HG02870 (cell line): ENCODE data around the gene BCAS3.
"Not testable (repeated sequence)": the region's sequence is repeated elsewhere in the genome, so short reads cannot be mapped to it uniquely, and the experiment has no call there.

Experiments
- ATAC-seq: cut with Tn5 transposase; IDR thresholded peaks from one replicate; pipeline ENCODE4 v1.9.1; 2021; ENCODE audit warnings: mild to moderate bottlenecking, moderate library complexity; ENCODE audit not compliant: unreplicated experiment

The BCAS3 gene

DNA sequence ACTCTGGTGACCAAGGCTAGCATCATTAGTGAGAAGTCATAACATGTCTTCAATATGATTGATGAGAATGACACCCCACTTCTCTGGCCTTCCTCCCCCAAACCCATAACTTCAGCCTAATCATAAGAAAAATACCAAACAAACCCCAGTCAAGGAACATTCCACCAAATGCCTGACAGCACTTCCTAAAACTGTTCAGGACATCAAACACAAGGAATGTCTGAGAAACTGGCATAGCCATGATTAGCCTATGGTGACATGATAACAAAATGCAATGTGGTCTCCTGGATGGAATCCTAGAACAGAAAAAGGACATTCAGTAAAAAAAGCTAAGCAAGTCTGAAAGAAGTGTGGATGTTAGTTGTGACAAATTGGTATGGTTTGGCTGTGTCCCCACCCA is 749.9 kb downstream of the BCAS3 start:
- no peak for ATAC-seq

DNA sequence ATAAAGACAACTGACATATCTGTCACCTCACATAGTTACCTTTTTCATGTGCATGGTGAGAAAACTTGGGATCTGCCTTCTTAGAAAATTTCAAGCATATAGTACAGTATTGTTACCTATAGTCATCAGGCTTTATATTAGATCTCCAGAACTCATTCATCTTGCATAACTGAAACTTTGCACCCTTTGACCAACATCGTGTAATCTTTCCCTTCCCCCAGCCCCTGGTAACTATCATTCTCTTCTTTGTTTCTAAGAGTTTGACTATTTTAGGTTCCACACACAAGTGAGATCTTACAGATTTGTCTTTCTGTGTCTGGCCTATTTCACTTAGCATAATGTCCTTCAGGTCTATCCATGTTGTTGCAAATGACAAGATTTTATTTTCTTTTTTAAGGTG is 751.6 kb downstream of the BCAS3 start:
- no peak for ATAC-seq

DNA sequence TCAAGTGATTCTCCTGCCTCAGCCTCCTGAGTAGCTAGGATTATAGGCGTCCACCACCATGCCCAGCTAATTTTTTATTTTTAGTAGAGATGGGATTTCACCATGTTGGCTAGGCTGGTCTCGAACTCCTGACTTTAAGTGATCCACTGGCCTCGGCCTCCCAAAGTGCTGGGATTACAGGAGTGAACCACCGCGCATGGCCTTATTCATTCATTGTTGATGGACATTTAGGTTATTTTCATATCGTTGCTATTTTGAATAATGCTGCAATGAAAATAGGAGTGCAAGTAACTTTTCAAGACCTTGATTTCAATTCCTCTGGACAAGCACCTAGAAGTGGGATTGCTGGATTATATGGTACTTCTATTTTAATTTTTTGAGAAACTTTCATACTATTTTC is 752.2 kb downstream of the BCAS3 start:
- not testable (repeated sequence) for ATAC-seq

DNA sequence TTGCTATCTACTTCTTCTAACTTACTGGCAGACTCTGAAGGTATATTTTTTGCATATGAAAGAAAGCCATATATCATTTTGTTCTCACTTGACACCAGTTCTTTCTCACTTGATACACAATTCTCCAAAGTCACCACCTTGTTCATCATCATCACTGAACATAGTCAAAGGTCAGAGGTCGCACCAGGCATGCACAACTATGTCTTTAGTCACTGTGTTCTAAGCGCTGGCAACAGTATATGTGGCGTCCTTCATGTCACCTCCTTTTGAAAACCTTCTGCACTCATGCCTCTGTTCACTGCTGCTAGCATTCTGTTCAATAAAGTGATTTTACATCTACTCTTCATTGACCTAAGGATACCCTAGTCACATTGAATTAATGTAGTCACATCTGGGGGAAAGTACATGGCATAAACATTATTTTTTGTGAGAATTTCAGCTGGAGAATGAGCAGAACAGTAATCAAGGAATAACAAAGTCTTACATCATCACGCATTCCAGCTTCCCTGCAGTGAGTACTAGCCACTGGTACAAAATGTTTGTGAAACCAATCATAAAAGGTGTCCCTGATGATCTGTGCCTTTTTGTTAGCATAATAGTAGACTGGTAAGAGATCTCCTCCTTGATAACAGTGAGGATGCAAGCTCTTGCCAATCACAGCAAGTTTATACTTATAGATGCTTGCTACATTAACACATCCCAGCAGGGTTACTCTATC is 754.1 kb downstream of the BCAS3 start:
- no peak for ATAC-seq

DNA sequence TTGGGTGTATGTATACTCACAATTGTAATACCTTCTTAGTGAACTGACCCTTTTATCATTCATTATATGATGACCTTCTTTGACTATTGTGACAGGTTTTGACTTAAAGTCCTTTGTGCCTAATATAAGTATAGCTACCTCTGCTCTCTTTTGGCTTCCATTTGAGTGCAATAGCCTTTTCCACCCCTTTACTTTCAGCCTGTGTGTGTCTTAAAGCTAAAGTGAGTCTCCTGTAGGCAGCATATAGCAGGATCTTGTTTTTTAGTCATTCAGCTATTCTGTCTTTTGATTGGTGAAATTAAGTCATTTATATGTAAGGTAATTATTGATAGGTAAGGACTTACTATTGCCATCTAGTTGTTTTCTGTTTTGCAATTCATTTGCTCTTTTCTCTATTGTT is 758.6 kb downstream of the BCAS3 start:
- ATAC-seq = no peak

DNA sequence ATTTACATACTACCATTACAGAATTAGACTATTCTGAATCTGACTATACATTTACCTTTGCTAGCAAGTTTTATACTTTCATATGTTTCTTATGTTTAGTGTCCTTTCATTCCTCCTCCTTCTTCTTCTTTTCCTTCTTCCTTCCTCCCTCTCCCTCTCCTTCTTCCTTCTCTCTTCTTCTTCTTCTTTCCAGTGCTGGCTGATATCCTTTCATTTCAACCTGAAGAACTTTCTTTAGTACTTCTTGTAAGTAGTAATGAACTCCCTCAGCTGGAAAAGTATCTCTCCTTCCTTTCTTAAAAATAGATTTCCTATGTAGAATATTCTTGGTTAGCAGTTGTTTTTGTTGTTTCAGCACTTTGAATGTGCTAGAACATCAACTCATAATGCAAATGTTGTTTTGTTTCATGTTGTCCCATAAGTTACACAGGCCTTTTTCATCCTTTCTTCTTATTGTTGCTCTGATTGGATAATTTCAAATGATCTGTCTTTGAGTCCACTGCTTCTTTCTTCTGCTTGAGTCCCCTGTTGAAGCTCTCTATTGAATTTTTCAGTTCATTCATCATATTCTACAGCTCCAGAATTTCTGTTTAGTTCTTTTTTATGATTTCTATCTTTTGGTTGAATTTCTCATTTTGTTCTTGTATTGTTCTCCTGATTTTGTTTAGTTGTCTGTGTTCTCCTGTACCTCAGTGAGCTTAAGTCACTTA is 759.5 kb downstream of the BCAS3 start:
- no peak for ATAC-seq

DNA sequence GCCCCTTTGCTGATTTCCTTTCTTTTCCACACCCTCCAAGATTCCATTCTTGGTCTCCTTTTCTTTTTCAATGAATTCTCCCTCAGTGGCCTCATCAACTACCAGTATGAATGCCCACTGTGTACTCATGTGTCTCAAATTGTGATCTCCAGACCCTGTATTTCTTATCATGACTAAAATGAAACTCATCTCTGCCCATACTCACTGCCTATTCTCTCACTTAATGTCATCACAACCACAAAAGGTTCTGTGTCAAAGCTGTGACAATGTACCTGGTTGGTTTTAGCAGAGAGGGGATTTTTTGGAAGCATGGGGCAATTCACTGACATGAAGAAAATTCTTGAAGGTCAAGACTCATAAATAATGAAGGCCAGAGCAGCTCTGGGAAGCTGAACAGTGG is 763.0 kb downstream of the BCAS3 start:
- peak; percentile 80 for ATAC-seq

DNA sequence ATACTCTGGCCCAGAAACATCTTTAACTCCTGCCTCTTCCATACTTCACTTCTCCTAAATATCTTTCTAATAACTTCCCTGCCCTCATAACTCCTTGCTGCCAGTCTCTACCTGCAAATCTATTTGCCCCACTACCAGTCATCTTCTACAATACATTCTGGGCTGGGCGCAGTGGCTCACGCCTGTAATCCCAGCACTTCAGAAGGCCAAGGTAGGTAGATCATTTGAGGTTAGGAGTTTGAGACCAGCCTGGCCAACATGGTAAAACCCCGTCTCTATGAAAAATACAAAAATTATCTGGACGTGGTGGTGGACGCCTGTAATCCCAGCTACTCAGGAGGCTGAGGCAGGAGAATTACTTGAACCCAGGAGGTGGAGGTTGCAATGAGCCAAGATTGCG is 763.9 kb downstream of the BCAS3 start:
- not testable (repeated sequence) for ATAC-seq

DNA sequence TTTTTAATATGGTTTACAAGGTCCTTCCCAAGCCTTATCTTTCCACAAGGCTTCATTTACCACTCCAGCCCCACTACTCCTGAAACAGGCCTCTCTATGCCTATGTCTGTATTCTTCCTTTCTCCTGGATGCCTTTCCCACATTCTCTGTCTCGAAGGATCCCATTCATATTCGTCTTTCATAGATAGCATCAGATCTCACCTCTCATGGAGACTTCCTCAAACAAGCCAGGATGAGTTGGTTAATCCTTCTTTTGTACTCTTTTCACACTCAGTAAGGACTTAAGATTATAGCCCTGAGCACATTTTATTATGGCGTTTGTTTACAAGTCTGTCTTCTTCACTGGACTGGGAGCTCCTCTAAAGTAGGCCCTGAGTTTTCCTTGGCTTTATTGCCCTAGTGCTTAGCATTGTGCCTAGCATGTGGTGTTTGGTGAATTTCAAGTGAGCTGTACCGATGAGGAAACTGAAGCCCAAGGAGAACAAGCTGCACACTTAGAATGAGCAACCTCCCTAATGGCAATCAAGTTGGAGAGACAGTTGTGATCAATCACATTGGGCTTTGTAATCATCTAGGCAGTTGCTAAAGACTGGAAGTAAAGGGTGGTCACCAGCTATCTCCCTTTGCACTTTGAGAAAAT is 764.6 kb downstream of the BCAS3 start:
- ATAC-seq = no peak
